Measurements from ENCODE around the gene SSC4D.
A peak's percentile ranks its signal among the peaks of the same experiment; 100 is the strongest.
"Not testable (repeated sequence)": the region's sequence is repeated elsewhere in the genome, so short reads cannot be mapped to it uniquely, and the experiment has no call there.

SSC4D gene

GRCh38 chr7:76383089-76383944, 26.2 kb downstream of the SSC4D start:
- DNase-seq (ENCODE audit: low read depth in 3 of 3) = no peak

GRCh38 chr7:76381814-76382213, 27.7 kb downstream of the SSC4D start:
- DNase-seq (ENCODE audit: low read depth in 3 of 3) = no peak

- DNase-seq (ENCODE audit: low read depth in 3 of 3) = no peak
Observed at GRCh38 chr7:76380623-76380966, 28.9 kb downstream of the SSC4D start.

GRCh38 chr7:76377186-76377918, 32.1 kb downstream of the SSC4D start:
- no peak for DNase-seq (ENCODE audit: low read depth in 3 of 3)

GRCh38 chr7:76375251-76375650, 34.2 kb downstream of the SSC4D start:
- no peak for DNase-seq (ENCODE audit: low read depth in 3 of 3)

GRCh38 chr7:76372984-76373833, 36.3 kb downstream of the SSC4D start:
- no peak for DNase-seq (ENCODE audit: low read depth in 3 of 3)

- DNase-seq (ENCODE audit: low read depth in 3 of 3) = no peak
Observed at GRCh38 chr7:76371396-76371795, 38.1 kb downstream of the SSC4D start.

GRCh38 chr7:76369018-76369417, 40.5 kb downstream of the SSC4D start:
- no peak for DNase-seq (ENCODE audit: low read depth in 3 of 3)

- DNase-seq (ENCODE audit: low read depth in 3 of 3) = no peak
Observed at GRCh38 chr7:76368190-76368589, 41.3 kb downstream of the SSC4D start.

- DNase-seq (ENCODE audit: low read depth in 3 of 3) = no peak
Observed at GRCh38 chr7:76364198-76364584, 45.3 kb downstream of the SSC4D start.

- DNase-seq (ENCODE audit: low read depth in 3 of 3) = not testable (repeated sequence)
Observed at GRCh38 chr7:76363754-76364153, 45.7 kb downstream of the SSC4D start.

GRCh38 chr7:76359978-76360638, 49.4 kb downstream of the SSC4D start:
- no peak for DNase-seq (ENCODE audit: low read depth in 3 of 3)

- peak; percentile 84 to 94 (median 90) for DNase-seq (ENCODE audit: low read depth in 3 of 3)
Observed at GRCh38 chr7:76359111-76359977, 50.2 kb downstream of the SSC4D start.

GRCh38 chr7:76358481-76359110, 50.9 kb downstream of the SSC4D start, which contains the start of gene YWHAG:
TSS of gene YWHAG (minus strand) at chr7:76358991. CDS start at chr7:76358808, 183 bp downstream.
- peak; percentile 80 to 82 (median 81) for DNase-seq (ENCODE audit: low read depth in 3 of 3)

- peak in 1 of 3 donors; percentile 46 for DNase-seq (ENCODE audit: low read depth in 3 of 3)
Observed at GRCh38 chr7:76358011-76358480, 51.5 kb downstream of the SSC4D start.

- no peak for DNase-seq (ENCODE audit: low read depth in 3 of 3)
Observed at GRCh38 chr7:76357475-76358010, 52.0 kb downstream of the SSC4D start.

GRCh38 chr7:76356823-76357222, 52.7 kb downstream of the SSC4D start:
- DNase-seq (ENCODE audit: low read depth in 3 of 3) = no peak

- no peak for DNase-seq (ENCODE audit: low read depth in 3 of 3)
Observed at GRCh38 chr7:76356115-76356514, 53.4 kb downstream of the SSC4D start.

GRCh38 chr7:76354981-76355730, 54.3 kb downstream of the SSC4D start:
- no peak for DNase-seq (ENCODE audit: low read depth in 3 of 3)

All from stimulated activated CD4-positive, alpha-beta T cell treated with anti-CD3 and anti-CD28 coated beads, TNF-alpha, amount 100 ng/mL, for 48 hours (primary cell).